HG03575 (cell line): Measurements from ENCODE around the gene TPCN1.

ENCODE experiments used
- ATAC-seq: cut with Tn5 transposase; IDR thresholded peaks from one replicate; pipeline ENCODE4 v1.9.1; 2021; ENCODE audit not compliant: unreplicated experiment, insufficient number of reproducible peaks, low FRiP score; ENCODE audit errors: extremely low read depth

TPCN1 gene

DNA sequence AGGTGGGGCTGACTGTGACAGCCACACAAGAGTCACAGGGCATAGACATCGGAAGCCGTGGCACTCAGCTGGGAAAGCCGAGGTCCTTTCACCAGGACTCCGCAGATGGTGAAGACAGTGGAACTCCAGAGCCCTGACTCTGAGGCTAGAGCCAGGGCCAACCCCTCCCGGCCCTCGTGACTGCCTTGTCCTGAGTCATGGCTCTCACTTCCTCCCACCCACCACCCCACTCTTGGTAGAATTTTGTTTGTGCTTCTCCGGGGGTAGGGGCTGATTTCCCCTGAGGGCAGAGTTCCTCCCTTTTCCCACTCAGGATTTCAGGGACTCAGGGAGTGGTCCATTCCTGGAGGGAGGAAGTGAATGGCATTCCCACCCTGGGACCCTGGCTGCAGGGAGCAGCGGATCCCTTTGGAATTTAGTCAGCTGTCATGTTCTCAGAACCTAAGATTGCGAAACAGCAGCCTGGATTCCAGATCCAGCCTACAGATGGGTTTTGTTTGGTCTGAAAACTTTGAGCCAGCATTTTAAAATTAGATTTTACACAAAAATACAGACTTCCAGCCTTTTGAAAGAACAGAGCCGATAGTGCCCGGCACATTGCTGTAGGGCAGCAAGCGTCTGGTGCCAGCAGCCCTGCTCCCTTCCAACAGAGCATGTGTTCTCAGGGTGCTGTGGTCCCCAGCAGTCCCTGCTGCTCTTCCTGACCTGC is 50.7 kb downstream of the TPCN1 start:
- ATAC-seq: no peak

DNA sequence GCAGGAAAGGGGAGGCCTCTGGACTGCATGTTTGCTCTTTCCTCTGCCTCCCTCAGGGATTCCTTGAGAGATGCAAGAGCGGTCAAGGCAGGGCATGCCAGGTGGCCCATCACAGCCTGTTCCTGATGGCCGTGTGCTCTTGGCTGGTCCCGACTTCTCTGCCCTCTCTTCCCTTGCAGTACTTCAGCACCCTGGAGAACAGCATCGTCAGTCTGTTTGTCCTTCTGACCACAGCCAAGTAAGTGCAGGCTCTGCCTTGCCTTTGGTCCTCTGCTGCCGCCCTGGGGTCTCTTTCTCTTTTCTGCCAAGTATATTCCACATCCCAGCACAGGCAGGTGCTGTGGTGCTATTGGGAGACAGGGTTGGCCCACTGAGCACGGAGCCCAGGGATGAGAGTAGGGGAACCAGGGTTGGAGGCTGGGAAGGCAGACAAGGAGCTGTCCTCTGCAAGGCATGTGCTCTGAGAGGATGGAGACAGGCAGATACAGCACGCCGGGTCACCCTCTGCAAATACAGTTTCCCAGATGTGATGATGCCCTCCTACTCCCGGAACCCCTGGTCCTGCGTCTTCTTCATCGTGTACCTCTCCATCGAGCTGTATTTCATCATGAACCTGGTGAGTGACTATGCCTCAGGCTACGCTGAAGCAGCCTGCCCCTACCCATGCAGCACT is 51.9 kb downstream of the TPCN1 start:
- ATAC-seq: no peak

DNA sequence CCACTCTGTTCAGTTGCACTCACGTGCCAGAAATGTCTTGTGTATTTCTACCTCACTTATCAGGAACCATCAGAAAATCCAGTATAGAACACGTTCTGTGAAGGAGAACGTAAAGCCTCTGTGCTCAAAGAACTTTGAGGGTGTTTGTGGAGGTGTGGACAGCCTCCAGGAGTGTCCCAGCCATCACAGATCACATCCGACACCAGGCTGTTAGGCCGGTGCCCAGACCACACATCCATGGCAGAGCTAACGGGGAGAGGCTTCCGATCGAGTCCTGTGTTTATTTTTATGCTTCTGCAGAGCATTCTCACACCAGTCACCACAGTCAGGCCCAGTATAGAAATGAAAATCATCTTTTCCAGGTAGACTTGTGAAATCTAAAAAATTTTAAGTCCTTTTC is 53.6 kb downstream of the TPCN1 start:
- ATAC-seq: no peak

DNA sequence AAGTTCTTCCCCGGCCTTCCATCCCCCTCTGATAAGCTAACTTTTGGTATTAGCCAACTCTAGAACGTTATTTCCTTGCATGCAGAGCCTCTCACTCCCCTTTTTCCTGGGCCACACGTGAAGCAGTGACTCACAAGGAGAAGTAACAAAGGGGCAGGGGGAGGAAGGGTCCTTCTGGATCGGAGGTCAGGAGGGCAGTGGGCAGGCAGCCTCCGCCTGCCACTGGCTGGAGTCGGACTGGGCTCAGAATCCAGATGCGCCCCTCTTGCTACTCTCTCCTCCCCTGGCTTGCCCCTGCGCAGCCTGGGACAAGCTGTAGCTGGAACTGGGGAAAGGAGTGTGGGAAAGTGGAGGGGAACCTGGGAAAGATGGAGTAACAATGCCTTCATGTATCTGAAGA is 55.0 kb downstream of the TPCN1 start:
- no peak for ATAC-seq

DNA sequence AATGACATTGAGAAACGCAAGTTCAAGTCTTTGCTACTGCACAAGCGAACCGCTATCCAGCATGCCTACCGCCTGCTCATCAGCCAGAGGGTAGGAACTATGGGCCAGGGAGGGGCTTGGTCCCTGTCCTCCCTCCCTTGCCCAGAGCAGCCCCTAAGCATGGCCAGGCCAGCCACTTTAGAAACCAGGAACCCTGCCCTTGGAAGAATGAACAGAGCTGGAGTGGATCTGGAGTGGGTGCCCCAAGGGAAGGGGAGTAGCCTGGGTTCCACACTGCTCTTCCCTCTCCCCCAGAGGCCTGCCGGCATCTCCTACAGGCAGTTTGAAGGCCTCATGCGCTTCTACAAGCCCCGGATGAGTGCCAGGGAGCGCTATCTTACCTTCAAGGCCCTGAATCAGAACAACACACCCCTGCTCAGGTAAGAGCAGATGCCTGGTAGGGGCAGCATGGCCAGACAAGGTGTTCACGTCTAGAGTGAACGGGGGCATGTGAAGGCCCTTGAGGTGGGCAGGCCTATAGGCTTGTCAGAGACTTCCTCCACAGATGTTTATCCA is 55.8 kb downstream of the TPCN1 start:
- ATAC-seq: no peak

DNA sequence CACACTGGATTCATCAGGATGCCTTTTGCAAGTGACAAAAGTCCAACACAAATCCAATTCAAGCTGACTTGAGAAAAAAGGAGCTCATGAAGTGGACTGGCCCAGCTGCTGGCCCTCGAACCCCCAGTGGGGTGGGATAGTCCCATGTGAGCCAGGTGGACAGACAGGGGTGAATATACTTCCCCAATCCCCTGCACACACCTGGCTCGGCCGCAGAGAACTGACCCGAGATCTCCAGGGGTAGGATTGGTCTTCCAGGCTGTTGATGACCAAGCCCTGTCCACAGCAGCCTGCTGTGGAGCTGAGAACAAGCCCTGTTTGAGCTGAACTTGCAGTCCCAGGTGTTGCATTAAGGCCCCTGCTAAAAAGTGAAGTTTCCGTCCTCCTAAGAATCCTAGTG is 56.2 kb downstream of the TPCN1 start:
- ATAC-seq: no peak

DNA sequence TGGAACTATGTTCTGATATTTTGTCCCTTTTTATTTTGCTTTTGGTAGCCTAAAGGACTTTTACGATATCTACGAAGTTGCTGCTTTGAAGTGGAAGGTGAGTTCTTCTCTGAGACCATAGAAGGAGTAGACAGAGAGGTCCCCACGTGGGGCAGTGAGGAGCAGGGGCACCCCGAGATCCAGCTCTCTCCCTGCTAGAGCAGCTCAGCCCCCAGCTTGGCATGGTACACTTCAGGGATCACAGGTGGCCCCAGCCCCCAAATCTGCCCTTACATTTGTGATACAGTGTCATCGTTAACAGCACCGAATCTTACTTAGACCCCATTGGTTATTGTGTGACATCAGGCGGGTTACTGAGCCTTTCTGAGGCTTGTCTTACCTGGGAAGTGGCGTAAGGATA is 56.9 kb downstream of the TPCN1 start:
- ATAC-seq: no peak

DNA sequence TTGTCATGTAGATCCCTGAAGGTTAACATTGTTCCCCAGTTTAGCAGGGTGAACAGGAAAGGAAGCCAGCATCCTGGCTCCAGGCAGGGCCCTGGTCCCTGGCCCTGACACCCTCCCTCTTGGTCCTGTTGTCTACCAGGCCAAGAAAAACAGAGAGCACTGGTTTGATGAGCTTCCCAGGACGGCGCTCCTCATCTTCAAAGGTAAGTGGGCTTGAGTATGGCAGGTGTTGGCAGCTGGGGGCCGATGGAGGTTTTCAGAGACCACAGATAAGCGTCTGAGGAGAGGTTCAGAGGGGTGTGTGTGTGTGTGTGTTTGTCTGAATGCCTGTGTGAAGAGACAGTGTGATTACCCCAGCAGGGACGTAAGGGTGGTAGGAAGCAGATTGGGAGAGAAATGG is 57.4 kb downstream of the TPCN1 start:
- ATAC-seq: no peak

DNA sequence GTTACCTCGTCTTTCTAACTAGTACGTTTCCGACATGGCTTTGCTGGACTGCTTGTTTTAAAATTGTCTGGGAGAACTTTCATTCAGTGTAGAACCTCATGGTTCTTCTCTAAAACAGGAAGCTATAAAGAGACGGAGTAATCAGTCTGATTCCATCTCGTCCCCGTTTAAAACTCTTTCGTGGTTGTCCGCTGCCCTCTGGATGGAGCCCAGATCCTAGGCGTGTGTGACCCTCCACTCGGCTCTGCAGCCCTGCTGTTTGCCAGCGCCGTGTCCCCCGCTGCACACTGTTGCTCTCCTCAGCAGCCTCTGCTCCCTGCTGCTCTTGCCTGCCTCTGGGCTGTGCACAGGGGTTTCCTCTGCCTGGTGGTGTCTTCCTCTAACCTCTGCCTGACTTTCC is 63.5 kb downstream of the TPCN1 start:
- no peak for ATAC-seq

DNA sequence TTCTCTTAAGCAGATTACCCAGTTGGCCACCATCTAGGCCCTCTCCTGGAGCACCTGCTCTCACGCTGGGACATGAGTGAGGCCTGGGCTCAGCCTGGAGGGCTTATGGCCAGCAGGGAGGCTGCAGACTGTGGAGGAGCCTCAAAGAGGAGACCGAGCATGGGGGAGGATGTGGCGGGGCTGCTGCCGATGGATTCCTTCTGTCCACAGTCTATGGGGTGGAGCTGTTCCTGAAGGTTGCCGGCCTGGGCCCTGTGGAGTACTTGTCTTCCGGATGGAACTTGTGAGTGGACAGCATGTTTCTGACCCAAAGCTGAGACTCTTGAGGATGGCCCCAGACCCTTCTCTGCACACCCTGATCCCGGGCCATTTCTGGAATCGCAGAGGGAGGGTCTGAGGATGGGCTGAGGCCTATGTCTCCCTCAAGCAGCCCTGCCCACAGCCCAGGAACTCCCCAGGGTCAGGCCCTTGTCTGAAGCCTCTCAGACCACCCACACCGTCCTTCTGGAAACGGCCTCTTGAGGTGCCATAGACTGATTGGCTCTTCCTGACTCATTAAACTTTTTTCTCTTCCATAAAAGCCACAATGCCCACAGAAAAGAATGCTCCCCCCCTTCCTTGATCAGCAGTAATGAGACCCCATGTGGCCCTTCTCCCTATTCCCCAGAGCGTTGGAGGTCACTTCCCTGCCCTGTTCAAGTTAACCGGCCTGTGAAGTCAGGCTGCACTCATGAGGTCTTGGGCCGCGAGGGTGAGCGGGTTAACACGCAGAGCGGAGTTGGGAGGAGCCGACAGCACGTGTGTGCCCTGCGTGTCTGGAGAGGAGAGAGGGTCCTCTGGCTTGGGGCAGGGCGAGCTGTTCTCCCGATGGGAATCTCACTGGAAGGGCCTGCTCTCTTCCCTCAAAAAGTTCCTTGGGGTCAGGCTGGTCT is 64.7 kb downstream of the TPCN1 start:
- ATAC-seq: no peak

DNA sequence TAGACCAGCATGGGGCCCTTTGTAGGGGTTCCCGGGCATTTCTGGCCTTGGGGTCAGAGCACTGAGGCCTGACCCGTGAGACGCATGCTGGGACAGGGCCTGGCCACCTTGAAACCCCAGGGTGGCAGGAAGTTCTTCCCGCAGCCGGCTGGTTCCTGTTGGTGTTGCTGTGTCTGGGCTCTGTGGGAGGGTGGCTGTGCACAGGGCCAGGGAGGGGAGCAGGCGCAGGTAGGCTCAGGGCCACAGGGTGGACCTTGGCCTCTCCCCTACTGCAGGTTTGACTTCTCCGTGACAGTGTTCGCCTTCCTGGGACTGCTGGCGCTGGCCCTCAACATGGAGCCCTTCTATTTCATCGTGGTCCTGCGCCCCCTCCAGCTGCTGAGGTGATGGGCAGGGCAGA is 65.4 kb downstream of the TPCN1 start:
- ATAC-seq: no peak

DNA sequence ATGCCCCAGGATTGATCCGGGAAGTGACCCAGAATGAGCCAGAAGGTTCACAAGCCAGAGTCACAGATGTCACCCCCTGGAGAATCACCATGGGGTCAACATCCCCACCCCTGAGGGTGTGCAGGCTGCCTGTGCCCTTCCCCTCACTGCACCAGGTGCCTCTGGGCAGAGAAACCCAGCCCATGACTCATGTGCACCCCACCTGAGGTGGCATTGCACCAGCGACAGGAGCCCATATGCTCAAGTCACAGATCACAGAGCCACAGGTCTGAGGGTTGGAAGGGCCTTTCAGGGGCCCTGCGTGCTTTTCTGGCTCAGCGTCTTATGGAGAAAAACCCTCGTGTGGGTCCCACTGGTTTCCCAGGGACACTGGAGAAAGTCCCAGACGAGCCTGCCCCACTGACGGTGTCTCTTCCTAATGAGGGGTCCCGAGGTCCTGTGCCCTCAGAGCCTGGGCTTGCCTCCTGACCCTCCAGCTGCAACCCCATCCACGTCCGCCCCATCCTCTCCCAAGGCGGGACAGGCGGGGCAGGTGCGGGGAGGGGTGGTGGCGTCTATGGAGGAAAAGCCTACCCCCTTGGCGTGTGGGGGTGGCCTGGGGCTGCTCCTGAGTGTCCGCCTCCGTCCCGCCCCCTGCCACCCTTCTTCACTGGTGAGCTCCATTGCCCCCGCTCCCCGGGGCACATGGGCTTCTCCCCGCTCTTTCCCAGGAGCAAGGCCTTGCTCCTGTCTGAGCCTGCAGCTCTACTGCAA is 66.1 kb downstream of the TPCN1 start:
- no peak for ATAC-seq

DNA sequence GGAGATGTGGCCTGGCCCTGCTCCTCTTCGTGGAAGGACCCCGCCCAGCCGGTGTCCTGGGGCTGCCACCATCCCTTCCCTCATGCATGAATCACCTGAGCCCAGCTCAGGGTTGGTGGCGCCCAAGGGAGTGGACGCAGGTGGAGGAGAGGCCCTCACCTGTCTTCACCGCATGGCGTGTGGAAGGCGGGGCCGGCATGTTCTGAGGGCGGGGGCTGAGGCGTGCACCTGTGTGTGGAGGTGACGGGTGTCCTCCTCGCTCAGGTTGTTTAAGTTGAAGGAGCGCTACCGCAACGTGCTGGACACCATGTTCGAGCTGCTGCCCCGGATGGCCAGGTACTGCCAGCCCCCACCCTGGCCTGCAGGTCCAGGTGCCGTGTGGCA is 66.6 kb downstream of the TPCN1 start:
- no peak for ATAC-seq

DNA sequence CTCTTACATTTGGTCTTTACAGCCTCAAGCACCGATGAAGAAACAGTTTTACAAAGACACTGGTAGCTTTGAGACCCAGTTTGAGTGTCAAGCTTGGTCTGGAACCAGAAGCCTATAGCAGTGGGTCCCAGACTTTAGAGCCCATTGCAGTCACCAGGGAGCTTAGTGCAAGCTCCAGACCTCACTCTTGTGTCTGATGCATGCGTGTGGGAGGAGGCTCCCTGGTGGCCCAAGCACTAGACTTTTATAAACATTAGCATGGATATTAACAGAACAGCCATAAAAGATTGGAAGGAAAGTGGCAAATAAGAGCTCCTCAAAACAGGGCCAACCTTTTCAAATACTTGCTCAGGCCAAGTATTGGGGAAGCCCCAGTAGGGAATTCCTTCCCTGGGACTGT is 68.1 kb downstream of the TPCN1 start:
- ATAC-seq: no peak

DNA sequence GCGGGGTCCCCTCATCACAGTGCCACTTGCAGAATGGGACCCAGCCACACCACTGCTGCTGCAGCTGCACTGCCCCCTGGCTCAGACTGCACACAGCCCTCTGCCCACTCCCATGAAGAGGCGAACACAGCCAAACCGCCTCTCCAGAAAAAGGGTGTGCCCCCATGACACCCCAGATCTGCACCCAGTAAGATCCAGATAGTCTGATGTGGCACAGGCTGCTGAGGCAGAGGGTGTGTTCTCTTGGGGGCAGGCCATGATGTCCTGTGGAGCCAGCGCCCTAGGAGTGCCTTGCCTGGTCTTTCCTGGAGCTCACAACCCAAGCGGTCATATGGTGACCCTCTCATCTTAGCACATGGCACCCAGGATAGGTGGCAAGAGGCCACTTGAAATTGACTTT is 69.2 kb downstream of the TPCN1 start:
- no peak for ATAC-seq

DNA sequence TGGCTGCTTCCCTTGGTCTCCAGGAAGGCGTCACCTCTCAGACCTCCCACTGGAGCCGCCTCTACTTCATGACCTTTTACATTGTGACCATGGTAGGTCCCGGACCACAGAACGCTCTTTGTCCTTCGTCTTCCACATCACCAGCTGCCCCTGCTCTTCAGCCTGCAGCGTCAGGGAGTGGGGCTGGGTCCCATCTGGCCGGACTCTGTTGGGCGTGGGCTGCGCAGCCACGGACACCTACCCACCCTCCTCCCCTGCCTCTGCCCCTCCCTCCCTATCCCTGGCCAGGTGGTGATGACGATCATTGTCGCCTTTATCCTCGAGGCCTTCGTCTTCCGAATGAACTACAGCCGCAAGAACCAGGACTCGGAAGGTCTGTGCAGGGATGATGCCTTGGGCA is 70.3 kb downstream of the TPCN1 start:
- no peak for ATAC-seq

DNA sequence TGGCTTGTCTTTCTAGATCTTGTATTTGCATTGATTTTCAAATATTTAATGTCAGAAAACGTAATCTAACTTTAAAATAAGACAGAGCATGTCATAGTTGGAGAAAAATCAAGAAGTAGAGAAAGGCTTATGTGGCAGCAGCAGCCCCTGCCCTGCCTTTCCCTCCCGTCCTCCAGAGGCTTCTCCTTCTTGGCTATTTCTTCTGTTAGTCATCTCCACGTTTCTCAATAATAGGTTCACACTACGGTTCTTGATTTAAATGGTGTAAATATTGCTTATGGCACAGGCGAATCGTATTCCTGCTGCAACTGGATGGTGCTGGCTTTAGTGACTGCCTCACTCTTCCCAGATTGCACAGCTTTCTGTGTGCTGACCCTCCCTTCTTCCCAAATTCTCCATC is 70.8 kb downstream of the TPCN1 start:
- no peak for ATAC-seq

DNA sequence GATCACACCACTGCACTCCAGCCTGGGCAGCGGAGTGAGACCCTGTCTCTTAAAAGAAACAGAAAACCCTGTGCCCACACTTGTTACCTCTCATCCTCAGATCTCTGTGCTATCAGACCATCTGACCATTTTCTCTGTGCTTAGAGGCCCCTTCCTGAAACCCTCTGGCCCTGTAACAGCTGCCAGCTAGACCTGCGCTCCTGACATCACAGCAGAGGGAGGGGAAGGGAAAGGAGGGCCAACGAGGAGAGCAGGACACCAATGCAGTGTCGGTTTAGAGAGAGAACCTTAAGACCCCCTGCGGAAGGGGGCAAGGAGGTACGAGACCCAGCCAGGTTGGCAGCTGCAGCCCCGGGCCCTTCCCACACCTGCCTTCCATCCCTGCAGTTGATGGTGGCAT is 71.3 kb downstream of the TPCN1 start:
- no peak for ATAC-seq

DNA sequence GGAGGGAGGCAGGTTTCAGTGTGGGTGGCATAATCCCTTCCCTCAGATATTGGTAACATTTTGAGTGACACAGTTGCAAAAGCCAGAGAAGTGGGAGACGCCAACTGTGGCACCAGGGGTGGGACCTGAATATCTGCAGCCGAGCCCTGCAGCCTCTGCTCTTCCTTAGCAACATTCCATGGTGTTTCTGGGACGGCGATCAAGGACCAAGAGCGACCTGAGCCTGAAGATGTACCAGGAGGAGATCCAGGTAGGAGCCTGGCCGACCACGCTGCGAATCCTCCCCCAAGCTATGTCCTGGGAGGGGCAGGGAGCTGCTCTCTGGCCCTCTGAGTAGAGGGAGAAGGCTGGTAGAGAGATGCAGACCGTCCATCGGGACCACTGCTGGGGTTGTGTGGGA is 71.8 kb downstream of the TPCN1 start:
- no peak for ATAC-seq
